ENCODE results near the gene IQGAP2. TPM values are rescaled to one million over a fixed set of nuclear protein-coding genes. Genes with fewer than 3 reads are reported as not detected.

Gene IQGAP2
- total and polyA plus RNA-seq, 2 donors (not counting 1 experiment from before 2014, with no cell fraction given), result 8.1 to 15.0 TPM

DNA sequence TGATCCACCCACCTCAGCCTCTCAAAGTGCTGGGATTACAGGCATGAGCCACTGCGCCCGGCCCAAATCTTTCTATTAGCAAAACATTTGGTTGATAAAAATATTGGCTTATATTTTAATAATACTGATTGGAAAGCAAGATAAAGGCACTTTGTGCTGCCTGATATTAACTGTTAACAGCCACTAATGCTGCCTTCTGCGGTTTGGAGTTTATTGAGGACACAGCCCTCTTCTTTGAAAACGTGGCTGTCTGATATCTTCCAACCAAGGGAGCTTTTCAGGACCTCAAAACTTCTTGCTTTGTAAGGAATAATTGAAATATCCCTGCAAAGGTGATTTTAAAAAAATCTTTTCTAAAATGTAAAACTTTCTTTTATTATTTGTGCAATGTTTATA, 94.0 kb downstream of the IQGAP2 start:
- Histone ChIP-seq H3K27me3 (replicated peaks in 1 of 4; ENCODE audit: control extremely low read depth in 1 of 4, control insufficient read depth in 3 of 4, insufficient read depth in 4 of 4, low read length in 3 of 4) (no peaks in the 10 kb centered on the region), H3K9ac (ENCODE audit: low read length) (no peak overlapping the region), H3K79me2 (ENCODE audit: control insufficient read depth, insufficient read depth, low read length) (peaks cover 4% of the 10 kb centered on the region), H3K4me1 (ENCODE audit: control insufficient read depth in 2 of 2, insufficient read depth in 2 of 2, low read length in 2 of 2) (no peaks in the 10 kb centered on the region), H2AFZ (ENCODE audit: insufficient read depth, low read depth, low read length, poor library complexity, severe bottlenecking) (no peak overlapping the region), H3K36me3 (replicated peaks in 1 of 2; ENCODE audit: control extremely low read depth in 1 of 2, control insufficient read depth in 1 of 2, extremely low read depth in 1 of 2, insufficient read depth in 2 of 2, low read length in 1 of 2) (no peaks in the 10 kb centered on the region), H3K9me3 (ENCODE audit: control extremely low read depth in 1 of 3, control insufficient read depth in 2 of 3, insufficient read depth in 1 of 3, low read length in 2 of 3) (no peaks in the 10 kb centered on the region), H3K4me2 (replicated peaks; ENCODE audit: low read depth, low read length, poor library complexity, severe bottlenecking) (no peak overlapping the region), H3K4me3 (ENCODE audit: control extremely low read depth in 1 of 5, extremely low read depth in 1 of 5, insufficient read depth in 1 of 5, low read depth in 2 of 5, low read length in 4 of 5) (no peak overlapping the region), H3K27ac (ENCODE audit: low read length in 2 of 2) (no peak overlapping the region), H4K20me1 (ENCODE audit: control insufficient read depth, insufficient read depth, low read length, poor library complexity, severe bottlenecking) (no peaks in the 10 kb centered on the region)
- H3K9me3 Mint-ChIP-seq (ENCODE audit: insufficient read depth), result no peaks in the 10 kb centered on the region
- intact Hi-C loops (cut with micrococcal nuclease), result no loop called here
- H3K27ac Mint-ChIP-seq, result no peak overlapping the region
- POLR2A ChIA-PET, result no interaction called here
- no peak for TF ChIP-seq EZH2 (IDR thresholded peaks at IDR 0.05; ENCODE audit: borderline replicate concordance, insufficient read depth, low read depth, low read length, poor library complexity, severe bottlenecking)
- TF ChIP-seq, protein P1, sequence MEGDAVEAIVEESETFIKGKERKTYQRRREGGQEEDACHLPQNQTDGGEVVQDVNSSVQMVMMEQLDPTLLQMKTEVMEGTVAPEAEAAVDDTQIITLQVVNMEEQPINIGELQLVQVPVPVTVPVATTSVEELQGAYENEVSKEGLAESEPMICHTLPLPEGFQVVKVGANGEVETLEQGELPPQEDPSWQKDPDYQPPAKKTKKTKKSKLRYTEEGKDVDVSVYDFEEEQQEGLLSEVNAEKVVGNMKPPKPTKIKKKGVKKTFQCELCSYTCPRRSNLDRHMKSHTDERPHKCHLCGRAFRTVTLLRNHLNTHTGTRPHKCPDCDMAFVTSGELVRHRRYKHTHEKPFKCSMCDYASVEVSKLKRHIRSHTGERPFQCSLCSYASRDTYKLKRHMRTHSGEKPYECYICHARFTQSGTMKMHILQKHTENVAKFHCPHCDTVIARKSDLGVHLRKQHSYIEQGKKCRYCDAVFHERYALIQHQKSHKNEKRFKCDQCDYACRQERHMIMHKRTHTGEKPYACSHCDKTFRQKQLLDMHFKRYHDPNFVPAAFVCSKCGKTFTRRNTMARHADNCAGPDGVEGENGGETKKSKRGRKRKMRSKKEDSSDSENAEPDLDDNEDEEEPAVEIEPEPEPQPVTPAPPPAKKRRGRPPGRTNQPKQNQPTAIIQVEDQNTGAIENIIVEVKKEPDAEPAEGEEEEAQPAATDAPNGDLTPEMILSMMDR (IDR thresholded peaks at IDR 0.05), result no peak
- no CpG with 5 or more reads among the region's 4 CpGs for WGBS (ENCODE audit: insufficient coverage)
- DNase-seq (no peak), ATAC-seq (ENCODE audit: low read depth) (no peak)
- H3K27me3 Mint-ChIP-seq, result no peaks in the 10 kb centered on the region
- CTCF ChIA-PET, result no interaction called here
- no peak overlapping the region for H3K4me3 Mint-ChIP-seq
- H3K4me1 Mint-ChIP-seq, result no peaks in the 10 kb centered on the region

DNA sequence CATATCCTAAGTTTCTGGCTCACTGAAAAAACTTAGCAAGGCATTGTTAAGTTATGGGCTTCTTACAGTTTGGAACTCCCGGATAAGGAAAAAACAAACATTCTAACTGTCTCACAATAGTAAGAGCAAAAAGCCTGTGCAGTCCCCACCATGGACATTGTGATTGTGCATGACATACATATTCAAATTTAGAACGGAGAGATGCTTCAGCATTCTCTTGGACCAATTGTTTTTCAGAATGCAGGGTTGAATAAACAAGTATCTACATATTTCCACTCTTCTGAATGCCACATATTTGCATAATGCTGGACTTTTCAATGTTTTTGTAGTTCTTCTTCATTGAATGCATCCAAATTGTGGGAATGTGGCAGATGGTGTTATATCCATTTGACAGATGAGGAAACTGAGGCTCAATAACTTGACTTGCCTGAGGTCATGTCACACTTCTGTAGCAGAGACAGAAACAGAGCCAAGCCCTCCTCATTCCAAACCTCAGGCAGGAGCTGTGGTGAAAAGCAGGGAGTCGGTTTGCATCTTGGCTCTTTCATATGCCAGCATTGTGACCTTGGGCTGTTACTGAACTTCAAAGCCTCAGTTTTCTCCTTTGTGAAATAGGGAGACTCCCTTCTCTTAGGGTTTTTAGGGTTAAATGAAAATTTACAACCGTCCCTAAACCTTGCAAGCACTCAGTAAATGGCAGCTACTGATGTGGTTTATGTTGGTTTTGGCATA, 95.1 kb downstream of the IQGAP2 start:
- H3K79me2 ChIP-seq (ENCODE audit: control insufficient read depth, insufficient read depth, low read length), result peaks cover 3% of the 10 kb centered on the region
- TF ChIP-seq, protein P1 (IDR thresholded peaks at IDR 0.05), result no peak
- no peak for TF ChIP-seq EZH2 (IDR thresholded peaks at IDR 0.05; ENCODE audit: borderline replicate concordance, insufficient read depth, low read depth, low read length, poor library complexity, severe bottlenecking)
- H3K9ac ChIP-seq (ENCODE audit: low read length), result no peak overlapping the region
- H3K4me1 ChIP-seq (ENCODE audit: control insufficient read depth in 2 of 2, insufficient read depth in 2 of 2, low read length in 2 of 2), result no peaks in the 10 kb centered on the region
- intact Hi-C loops (cut with micrococcal nuclease), result no loop called here
- no peaks in the 10 kb centered on the region for H4K20me1 ChIP-seq (ENCODE audit: control insufficient read depth, insufficient read depth, low read length, poor library complexity, severe bottlenecking)
- H3K4me3 Mint-ChIP-seq, result no peak overlapping the region
- H3K27me3 Mint-ChIP-seq, result no peaks in the 10 kb centered on the region
- DNase-seq (no peak), ATAC-seq (ENCODE audit: low read depth) (no peak)
- no peaks in the 10 kb centered on the region for H3K4me1 Mint-ChIP-seq
- no peaks in the 10 kb centered on the region for H3K36me3 ChIP-seq (replicated peaks in 1 of 2; ENCODE audit: control extremely low read depth in 1 of 2, control insufficient read depth in 1 of 2, extremely low read depth in 1 of 2, insufficient read depth in 2 of 2, low read length in 1 of 2)
- H3K4me3 ChIP-seq (ENCODE audit: control extremely low read depth in 1 of 5, extremely low read depth in 1 of 5, insufficient read depth in 1 of 5, low read depth in 2 of 5, low read length in 4 of 5), result no peak overlapping the region
- ChIA-PET CTCF (no interaction called here), POLR2A (no interaction called here)
- H3K27me3 ChIP-seq (replicated peaks in 1 of 4; ENCODE audit: control extremely low read depth in 1 of 4, control insufficient read depth in 3 of 4, insufficient read depth in 4 of 4, low read length in 3 of 4), result no peaks in the 10 kb centered on the region
- WGBS (ENCODE audit: insufficient coverage), result 100% methylated on average over 1 of the region's 4 CpGs
- no peak overlapping the region for H2AFZ ChIP-seq (ENCODE audit: insufficient read depth, low read depth, low read length, poor library complexity, severe bottlenecking)
- no peaks in the 10 kb centered on the region for H3K9me3 Mint-ChIP-seq (ENCODE audit: insufficient read depth)
- no peaks in the 10 kb centered on the region for H3K9me3 ChIP-seq (ENCODE audit: control extremely low read depth in 1 of 3, control insufficient read depth in 2 of 3, insufficient read depth in 1 of 3, low read length in 2 of 3)
- H3K4me2 ChIP-seq (replicated peaks; ENCODE audit: low read depth, low read length, poor library complexity, severe bottlenecking), result no peak overlapping the region
- H3K27ac ChIP-seq (ENCODE audit: low read length in 2 of 2), result no peak overlapping the region
- no peak overlapping the region for H3K27ac Mint-ChIP-seq
